Testis (tissue), 2 donors: Measurements from ENCODE around the gene TNS3.

Experiments
- POLR2A ChIP-seq: fragments of 450-650 bp; IDR thresholded peaks from one replicate; pipeline ENCODE4 v1.6.1; 2017; ENCODE audit warnings: antibody characterized with exemption, mild to moderate bottlenecking, moderate library complexity
- TF ChIP-seq, protein P1 (sequence below), 3 experiments: fragments of 450-650 bp in 2 of 3; fragments of 200-600 bp in 1 of 3; sonication (generic) in 1 of 3; IDR thresholded peaks; one replicate each; pipeline ENCODE4 v1.5.1; 2016 to 2019; ENCODE audit warnings: antibody characterized with exemption in 3 of 3, mild to moderate bottlenecking in 2 of 3, moderate library complexity in 1 of 3

DNA sequence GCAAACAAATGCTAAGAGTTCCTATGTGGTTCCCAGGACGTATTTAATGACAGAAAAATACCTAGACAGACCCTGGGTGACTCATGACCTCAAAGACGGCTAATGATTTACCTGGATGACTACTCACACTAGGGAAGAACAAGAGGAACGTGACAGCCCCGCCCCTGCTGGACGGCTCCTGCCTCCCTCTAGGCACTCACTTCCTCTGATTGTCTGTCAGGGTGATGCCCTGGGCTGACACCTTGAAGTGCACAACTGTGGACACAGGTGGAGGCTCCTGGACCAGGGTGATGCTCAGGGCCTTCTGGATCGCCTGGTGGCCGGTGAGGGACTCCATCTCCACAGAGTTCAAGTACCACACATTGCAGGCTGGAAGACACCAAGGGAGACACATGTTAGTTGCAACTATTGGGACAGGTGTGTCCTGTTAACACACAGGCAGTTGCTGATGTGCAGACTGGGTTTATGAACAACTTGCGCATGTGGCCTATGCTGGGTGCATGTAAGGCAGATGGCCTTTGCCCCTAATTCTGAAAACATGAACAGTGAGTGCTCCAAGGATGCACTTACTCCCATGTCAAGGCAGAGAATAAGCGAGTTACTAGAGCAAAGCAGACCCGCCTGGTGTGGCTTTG is 298.3 kb downstream of the TNS3 start:
- no peak for TF ChIP-seq POLR2A
- TF ChIP-seq, protein P1, sequence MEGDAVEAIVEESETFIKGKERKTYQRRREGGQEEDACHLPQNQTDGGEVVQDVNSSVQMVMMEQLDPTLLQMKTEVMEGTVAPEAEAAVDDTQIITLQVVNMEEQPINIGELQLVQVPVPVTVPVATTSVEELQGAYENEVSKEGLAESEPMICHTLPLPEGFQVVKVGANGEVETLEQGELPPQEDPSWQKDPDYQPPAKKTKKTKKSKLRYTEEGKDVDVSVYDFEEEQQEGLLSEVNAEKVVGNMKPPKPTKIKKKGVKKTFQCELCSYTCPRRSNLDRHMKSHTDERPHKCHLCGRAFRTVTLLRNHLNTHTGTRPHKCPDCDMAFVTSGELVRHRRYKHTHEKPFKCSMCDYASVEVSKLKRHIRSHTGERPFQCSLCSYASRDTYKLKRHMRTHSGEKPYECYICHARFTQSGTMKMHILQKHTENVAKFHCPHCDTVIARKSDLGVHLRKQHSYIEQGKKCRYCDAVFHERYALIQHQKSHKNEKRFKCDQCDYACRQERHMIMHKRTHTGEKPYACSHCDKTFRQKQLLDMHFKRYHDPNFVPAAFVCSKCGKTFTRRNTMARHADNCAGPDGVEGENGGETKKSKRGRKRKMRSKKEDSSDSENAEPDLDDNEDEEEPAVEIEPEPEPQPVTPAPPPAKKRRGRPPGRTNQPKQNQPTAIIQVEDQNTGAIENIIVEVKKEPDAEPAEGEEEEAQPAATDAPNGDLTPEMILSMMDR (IDR thresholded peaks at IDR 0.05): no peak
